Neural progenitor cell (in vitro differentiated cells): ENCODE measurements around the gene MGA. TPM values are rescaled to one million over a fixed set of nuclear protein-coding genes. Genes with fewer than 3 reads are reported as not detected.

ENCODE experiments used
- DNase-seq: peaks from one replicate; pipeline ENCODE4 v3.0.0-alpha.2; 2016; ENCODE audit warnings: low spot score
- H2AFZ ChIP-seq: fragments of 200-600 bp; sonication (generic); replicated peaks from 2 replicates; pipeline ENCODE4 v1.6.1; 2016; ENCODE audit warnings: antibody characterized with exemption
- H3F3A ChIP-seq: fragments of 200-600 bp; sonication (generic); 2 replicates; pipeline ENCODE4 v1.6.1; 2016; ENCODE audit warnings: antibody characterized with exemption, low read depth
- H3K27ac ChIP-seq: fragments of 200-600 bp; sonication (generic); 2 replicates; pipeline ENCODE4 v1.5.1; 2016; ENCODE audit warnings: mild to moderate bottlenecking
- H3K27me3 ChIP-seq: fragments of 200-600 bp; sonication (generic); 2 replicates; pipeline ENCODE4 v1.6.1; 2016; ENCODE audit warnings: mild to moderate bottlenecking, moderate library complexity
- H3K36me3 ChIP-seq: fragments of 200-600 bp; sonication (generic); 2 replicates; pipeline ENCODE4 v1.5.1; 2016
- H3K4me1 ChIP-seq: fragments of 200-600 bp; sonication (generic); 2 replicates; pipeline ENCODE4 v1.6.1; 2016; ENCODE audit warnings: mixed run types
- H3K4me2 ChIP-seq: fragments of 200-600 bp; sonication (generic); 2 replicates; pipeline ENCODE4 v1.6.1; 2016
- H3K4me3 ChIP-seq: fragments of 200-600 bp; sonication (generic); 2 replicates; pipeline ENCODE4 v1.5.1; 2016
- H3K79me2 ChIP-seq: fragments of 200-600 bp; sonication (generic); 2 replicates; pipeline ENCODE4 v1.6.1; 2016; ENCODE audit warnings: low read depth
- H3K9ac ChIP-seq: fragments of 200-600 bp; sonication (generic); 2 replicates; pipeline ENCODE4 v1.6.1; 2016
- H3K9me3 ChIP-seq: fragments of 200-600 bp; sonication (generic); 2 replicates; pipeline ENCODE4 v1.5.1; 2016; ENCODE audit warnings: low read depth
- H4K20me1 ChIP-seq: fragments of 200-600 bp; sonication (generic); 2 replicates; pipeline ENCODE4 v1.6.1; 2016; ENCODE audit warnings: low read depth
- H3K27ac Mint-ChIP-seq: 3 replicates; pipeline ENCODE4 v1.8.0; 2021; ENCODE audit warnings: mixed read lengths
- H3K27me3 Mint-ChIP-seq: 2 replicates; pipeline ENCODE4 v1.8.0; 2022; ENCODE audit warnings: low read depth, mild to moderate bottlenecking, inconsistent platforms, moderate library complexity, mixed read lengths; ENCODE audit not compliant: insufficient read depth
- H3K36me3 Mint-ChIP-seq: 3 replicates; pipeline ENCODE4 v1.8.0; 2021; ENCODE audit warnings: mixed read lengths
- H3K4me1 Mint-ChIP-seq: 3 replicates; pipeline ENCODE4 v1.8.0; 2021; ENCODE audit warnings: mixed read lengths
- H3K4me3 Mint-ChIP-seq: 3 replicates; pipeline ENCODE4 v1.8.0; 2021; ENCODE audit warnings: mild to moderate bottlenecking, moderate library complexity, mixed read lengths
- H3K9me3 Mint-ChIP-seq: 3 replicates; pipeline ENCODE4 v1.8.0; 2020; ENCODE audit warnings: mixed read lengths
- EZH2 ChIP-seq: fragments of 200-600 bp; sonication (generic); IDR thresholded peaks from 2 replicates; pipeline ENCODE4 v1.6.1; 2017; ENCODE audit warnings: antibody characterized with exemption, mild to moderate bottlenecking, moderate library complexity
- EZH2phosphoT487 ChIP-seq: fragments of 200-600 bp; sonication (generic); IDR thresholded peaks from 2 replicates; pipeline ENCODE4 v1.6.1; 2017; ENCODE audit warnings: antibody characterized with exemption
- total RNA-seq: library from RNA; depleted of rRNA; stranded (reverse); fragments of >200 nt; gene quantifications from 2 replicates; pipeline ENCODE4 v1.2.3, GENCODE V29; 2015; ENCODE audit warnings: low replicate concordance
- TF ChIP-seq, protein P1 (sequence below): fragments of 200-600 bp; sonication (generic); IDR thresholded peaks from 2 replicates; pipeline ENCODE4 v1.5.1; 2017; ENCODE audit warnings: antibody characterized with exemption, mild to moderate bottlenecking

MGA gene
- total RNA-seq, 1 donor from 2014 or later = 73.4 TPM

DNA sequence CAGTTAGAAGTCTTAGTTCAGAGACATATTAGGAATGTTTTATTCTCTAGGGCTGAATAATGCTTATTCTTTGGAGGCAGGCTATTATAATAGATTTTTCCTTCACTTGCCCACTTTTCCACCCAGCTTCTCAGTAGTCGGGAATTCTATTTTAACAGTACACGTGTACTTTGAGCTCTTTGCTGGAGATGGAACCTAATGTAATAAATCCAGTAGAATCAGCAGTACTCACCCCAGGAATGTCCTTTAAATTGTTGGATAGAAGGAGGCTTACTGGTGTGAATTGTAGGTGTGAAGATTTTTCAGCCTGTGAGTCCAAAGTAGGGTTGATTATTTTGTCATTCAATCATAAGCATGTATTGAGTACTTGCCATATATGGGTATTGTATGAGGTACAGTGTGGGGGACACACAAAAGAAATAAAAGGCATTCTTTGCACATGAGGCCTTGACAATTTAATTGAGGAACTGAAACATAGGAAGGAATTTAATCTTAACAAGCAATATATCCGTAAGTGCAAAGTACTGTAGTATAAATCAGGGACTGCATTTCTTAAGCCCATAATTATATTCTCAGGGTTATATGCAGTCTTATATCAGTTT, 29.5 kb upstream of the MGA start:
- Histone ChIP-seq H3K27me3 (no peaks in the 10 kb centered on the region), H3K4me1 (peaks cover 22% of the 10 kb centered on the region), H3K9ac (no peak overlapping the region), H4K20me1 (no peaks in the 10 kb centered on the region), H3K79me2 (peaks cover 12% of the 10 kb centered on the region), H3F3A (peaks cover 19% of the 10 kb centered on the region), H3K4me3 (no peak overlapping the region), H3K9me3 (no peaks in the 10 kb centered on the region), H2AFZ (no peak overlapping the region), H3K36me3 (no peaks in the 10 kb centered on the region), H3K4me2 (no peak overlapping the region), H3K27ac (no peak overlapping the region)
- DNase-seq = no peak
- Mint-ChIP-seq H3K27ac (no peak overlapping the region), H3K27me3 (peaks cover 2% of the 10 kb centered on the region), H3K36me3 (peaks cover 4% of the 10 kb centered on the region), H3K4me3 (no peak overlapping the region), H3K4me1 (peaks cover 16% of the 10 kb centered on the region), H3K9me3 (no peaks in the 10 kb centered on the region)
- TF ChIP-seq EZH2phosphoT487 = no peak
- TF ChIP-seq EZH2 = no peak
- TF ChIP-seq, protein P1, sequence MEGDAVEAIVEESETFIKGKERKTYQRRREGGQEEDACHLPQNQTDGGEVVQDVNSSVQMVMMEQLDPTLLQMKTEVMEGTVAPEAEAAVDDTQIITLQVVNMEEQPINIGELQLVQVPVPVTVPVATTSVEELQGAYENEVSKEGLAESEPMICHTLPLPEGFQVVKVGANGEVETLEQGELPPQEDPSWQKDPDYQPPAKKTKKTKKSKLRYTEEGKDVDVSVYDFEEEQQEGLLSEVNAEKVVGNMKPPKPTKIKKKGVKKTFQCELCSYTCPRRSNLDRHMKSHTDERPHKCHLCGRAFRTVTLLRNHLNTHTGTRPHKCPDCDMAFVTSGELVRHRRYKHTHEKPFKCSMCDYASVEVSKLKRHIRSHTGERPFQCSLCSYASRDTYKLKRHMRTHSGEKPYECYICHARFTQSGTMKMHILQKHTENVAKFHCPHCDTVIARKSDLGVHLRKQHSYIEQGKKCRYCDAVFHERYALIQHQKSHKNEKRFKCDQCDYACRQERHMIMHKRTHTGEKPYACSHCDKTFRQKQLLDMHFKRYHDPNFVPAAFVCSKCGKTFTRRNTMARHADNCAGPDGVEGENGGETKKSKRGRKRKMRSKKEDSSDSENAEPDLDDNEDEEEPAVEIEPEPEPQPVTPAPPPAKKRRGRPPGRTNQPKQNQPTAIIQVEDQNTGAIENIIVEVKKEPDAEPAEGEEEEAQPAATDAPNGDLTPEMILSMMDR = no peak

DNA sequence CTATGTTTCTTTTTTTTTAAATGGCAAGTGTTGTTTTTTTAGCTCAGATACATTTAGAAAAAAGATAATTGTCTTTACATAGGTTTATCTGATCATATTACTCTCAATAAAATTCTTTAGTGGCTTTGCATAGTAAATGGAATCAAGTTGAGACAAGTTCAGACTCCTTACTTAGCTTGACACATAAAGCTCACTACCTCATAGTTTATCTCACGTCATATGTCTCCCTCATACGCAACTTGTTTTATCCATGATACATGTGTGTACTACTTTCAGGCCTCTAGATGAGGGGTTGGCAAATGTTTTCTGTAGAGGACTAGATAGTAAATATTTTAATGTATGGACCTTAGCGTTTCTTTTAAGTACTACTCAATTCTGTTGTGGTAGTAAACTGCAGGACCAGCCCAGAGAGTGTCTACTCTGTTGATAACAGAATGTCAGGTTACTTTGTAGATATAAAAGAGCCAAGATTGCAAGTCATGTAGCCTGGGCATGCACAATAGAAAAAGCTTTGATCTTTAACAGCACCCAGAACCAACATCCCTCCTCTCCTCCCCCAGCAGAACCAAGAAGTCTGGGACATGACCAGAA, 28.2 kb upstream of the MGA start:
- no peak overlapping the region for H3K4me3 ChIP-seq
- Mint-ChIP-seq H3K27me3 (peaks cover under 1% of the 10 kb centered on the region), H3K4me3 (no peak overlapping the region), H3K9me3 (no peaks in the 10 kb centered on the region), H3K4me1 (peaks cover 16% of the 10 kb centered on the region), H3K36me3 (peaks cover 4% of the 10 kb centered on the region), H3K27ac (no peak overlapping the region)
- no peak overlapping the region for H3K9ac ChIP-seq
- H2AFZ ChIP-seq = no peak overlapping the region
- no peaks in the 10 kb centered on the region for H4K20me1 ChIP-seq
- H3K9me3 ChIP-seq = no peaks in the 10 kb centered on the region
- no peak overlapping the region for H3K27ac ChIP-seq
- H3K4me1 ChIP-seq = peaks cover 22% of the 10 kb centered on the region
- H3K4me2 ChIP-seq = no peak overlapping the region
- peaks cover 19% of the 10 kb centered on the region for H3F3A ChIP-seq
- no peaks in the 10 kb centered on the region for H3K27me3 ChIP-seq
- H3K79me2 ChIP-seq = peaks cover 12% of the 10 kb centered on the region
- TF ChIP-seq EZH2phosphoT487 = no peak
- TF ChIP-seq, protein P1 = no peak
- no peak for TF ChIP-seq EZH2
- no peaks in the 10 kb centered on the region for H3K36me3 ChIP-seq
- DNase-seq = no peak

DNA sequence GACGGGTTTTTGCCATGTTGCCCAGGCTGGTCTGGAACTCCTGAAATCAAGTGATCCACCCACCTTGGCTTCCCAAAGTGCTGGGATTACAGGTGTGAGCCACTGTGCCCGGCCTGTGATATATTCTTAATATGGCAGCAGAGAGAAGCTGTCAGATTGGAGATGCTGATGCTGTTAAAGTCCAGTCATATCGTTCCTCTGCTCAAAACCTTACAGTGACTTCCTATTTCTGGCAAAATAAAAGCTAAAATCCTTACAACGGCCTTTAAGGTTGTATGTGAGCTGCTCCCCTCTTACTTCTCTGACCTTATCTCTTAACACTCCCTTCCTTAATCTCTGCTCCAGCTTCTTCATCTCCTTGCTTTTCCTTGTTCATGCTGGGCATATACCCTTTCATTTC, 26.6 kb upstream of the MGA start:
- Mint-ChIP-seq H3K27ac (no peak overlapping the region), H3K9me3 (no peaks in the 10 kb centered on the region), H3K4me1 (peaks cover 13% of the 10 kb centered on the region), H3K4me3 (no peak overlapping the region), H3K27me3 (no peaks in the 10 kb centered on the region), H3K36me3 (no peaks in the 10 kb centered on the region)
- Histone ChIP-seq H3K27ac (no peak overlapping the region), H3F3A (peaks cover 19% of the 10 kb centered on the region), H3K9ac (no peak overlapping the region), H3K36me3 (no peaks in the 10 kb centered on the region), H3K9me3 (no peaks in the 10 kb centered on the region), H3K27me3 (no peaks in the 10 kb centered on the region), H3K4me3 (no peak overlapping the region), H4K20me1 (no peaks in the 10 kb centered on the region), H3K4me1 (peaks cover 22% of the 10 kb centered on the region), H3K4me2 (no peak overlapping the region), H2AFZ (no peak overlapping the region), H3K79me2 (peaks cover 12% of the 10 kb centered on the region)
- TF ChIP-seq EZH2phosphoT487 (no peak), EZH2 (no peak)
- no peak for DNase-seq

DNA sequence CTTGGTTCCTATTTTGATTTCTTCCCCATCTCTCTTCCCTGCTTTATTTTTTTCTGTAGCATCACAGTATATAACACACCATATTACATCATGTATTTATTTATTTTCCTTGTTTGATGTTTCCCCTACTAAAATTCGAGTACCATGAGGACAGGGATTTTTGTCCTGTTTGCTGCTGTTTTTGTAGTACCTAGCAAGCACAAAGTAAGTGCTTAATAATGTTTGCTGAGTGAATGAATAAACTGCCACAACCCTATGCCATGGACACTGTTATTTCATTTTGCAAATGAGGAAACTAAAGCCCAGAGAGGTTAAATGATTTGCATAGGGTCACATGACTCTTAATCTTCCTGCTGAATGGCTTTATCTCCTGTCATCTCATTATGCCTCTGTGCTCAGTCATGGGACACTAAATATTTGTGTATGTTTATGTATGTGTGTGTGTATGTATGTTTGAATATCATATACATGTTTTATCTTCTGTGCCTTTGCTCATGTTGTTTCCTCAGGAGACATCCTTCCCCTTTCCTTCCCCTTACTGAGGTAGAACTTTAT, 26.1 kb upstream of the MGA start:
- peaks cover 12% of the 10 kb centered on the region for H3K79me2 ChIP-seq
- Mint-ChIP-seq H3K4me1 (peaks cover 10% of the 10 kb centered on the region), H3K36me3 (no peaks in the 10 kb centered on the region), H3K9me3 (no peaks in the 10 kb centered on the region), H3K27me3 (no peaks in the 10 kb centered on the region), H3K27ac (no peak overlapping the region), H3K4me3 (no peak overlapping the region)
- peaks cover 22% of the 10 kb centered on the region for H3K4me1 ChIP-seq
- no peaks in the 10 kb centered on the region for H3K27me3 ChIP-seq
- H2AFZ ChIP-seq = no peak overlapping the region
- H3K36me3 ChIP-seq = no peaks in the 10 kb centered on the region
- TF ChIP-seq EZH2phosphoT487 (no peak), EZH2 (no peak)
- TF ChIP-seq, protein P1 = no peak
- H3F3A ChIP-seq = peaks cover 16% of the 10 kb centered on the region
- H4K20me1 ChIP-seq = no peaks in the 10 kb centered on the region
- no peak overlapping the region for H3K27ac ChIP-seq
- no peak for DNase-seq
- H3K9ac ChIP-seq = no peak overlapping the region
- H3K9me3 ChIP-seq = no peaks in the 10 kb centered on the region
- no peak overlapping the region for H3K4me2 ChIP-seq
- H3K4me3 ChIP-seq = no peak overlapping the region
